ENCODE measurements around the gene AP1M2.

Gene AP1M2

DNA sequence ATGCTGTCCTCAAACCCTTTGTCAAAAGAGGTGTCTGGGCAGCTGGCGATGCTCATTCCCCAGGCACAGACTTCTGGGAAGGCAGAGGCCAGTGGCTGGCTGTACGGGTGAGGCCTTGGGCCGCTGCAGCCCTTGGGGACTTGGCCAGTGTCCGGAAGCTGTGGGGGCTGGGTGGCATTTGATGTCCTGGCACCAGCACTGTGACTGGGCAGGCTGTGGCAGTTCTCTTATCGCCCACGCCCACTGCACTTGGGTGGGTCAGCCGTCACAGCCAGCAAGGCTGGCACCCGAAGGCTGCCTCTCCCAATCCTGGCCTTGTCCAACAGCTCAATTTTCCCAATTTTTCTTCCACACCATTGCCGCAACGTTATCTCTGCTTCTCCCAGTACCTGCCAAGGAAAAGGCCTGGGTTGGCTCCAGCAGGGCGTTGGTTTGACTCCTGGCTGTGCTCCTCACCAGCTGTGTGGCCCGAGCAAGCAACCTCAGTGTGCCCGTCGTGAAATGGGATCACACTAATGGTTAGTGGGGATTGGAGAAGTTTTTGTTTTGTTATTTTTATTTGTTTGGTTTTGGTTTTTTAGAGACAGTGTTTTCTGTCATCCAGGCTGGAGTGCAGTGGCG is 25.5 kb upstream of the AP1M2 start:
- TF ChIP-seq ZFX (IDR thresholded peaks at IDR 0.05) = no peak
- TF ChIP-seq, protein P1, sequence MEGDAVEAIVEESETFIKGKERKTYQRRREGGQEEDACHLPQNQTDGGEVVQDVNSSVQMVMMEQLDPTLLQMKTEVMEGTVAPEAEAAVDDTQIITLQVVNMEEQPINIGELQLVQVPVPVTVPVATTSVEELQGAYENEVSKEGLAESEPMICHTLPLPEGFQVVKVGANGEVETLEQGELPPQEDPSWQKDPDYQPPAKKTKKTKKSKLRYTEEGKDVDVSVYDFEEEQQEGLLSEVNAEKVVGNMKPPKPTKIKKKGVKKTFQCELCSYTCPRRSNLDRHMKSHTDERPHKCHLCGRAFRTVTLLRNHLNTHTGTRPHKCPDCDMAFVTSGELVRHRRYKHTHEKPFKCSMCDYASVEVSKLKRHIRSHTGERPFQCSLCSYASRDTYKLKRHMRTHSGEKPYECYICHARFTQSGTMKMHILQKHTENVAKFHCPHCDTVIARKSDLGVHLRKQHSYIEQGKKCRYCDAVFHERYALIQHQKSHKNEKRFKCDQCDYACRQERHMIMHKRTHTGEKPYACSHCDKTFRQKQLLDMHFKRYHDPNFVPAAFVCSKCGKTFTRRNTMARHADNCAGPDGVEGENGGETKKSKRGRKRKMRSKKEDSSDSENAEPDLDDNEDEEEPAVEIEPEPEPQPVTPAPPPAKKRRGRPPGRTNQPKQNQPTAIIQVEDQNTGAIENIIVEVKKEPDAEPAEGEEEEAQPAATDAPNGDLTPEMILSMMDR (conservative IDR thresholded peaks at IDR 0.05) = no peak
- H3K27ac ChIP-seq = no peak overlapping the region

DNA sequence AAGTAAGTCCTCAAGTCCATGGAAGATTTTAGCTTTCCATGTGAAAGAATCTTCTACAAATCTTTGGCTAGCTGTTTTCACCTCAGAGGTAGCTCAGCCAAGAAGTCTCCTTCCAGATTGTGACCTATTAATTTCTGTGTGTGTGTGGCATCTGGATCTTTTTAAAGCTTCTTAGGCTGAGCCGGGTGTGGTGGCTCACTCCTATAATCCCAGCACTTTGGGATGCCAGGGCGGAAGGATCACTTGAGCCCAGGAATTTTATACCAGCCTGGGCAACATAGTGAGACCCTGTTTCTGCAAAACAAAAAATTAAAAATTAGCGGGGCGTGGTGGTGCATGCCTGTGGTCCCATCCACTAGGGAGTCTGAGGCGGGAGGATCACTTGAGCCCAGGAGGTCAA is 24.8 kb upstream of the AP1M2 start:
- no peak for TF ChIP-seq ZFX (IDR thresholded peaks at IDR 0.05)
- TF ChIP-seq, protein P1 (conservative IDR thresholded peaks at IDR 0.05) = no peak
- H3K27ac ChIP-seq = no peak overlapping the region

DNA sequence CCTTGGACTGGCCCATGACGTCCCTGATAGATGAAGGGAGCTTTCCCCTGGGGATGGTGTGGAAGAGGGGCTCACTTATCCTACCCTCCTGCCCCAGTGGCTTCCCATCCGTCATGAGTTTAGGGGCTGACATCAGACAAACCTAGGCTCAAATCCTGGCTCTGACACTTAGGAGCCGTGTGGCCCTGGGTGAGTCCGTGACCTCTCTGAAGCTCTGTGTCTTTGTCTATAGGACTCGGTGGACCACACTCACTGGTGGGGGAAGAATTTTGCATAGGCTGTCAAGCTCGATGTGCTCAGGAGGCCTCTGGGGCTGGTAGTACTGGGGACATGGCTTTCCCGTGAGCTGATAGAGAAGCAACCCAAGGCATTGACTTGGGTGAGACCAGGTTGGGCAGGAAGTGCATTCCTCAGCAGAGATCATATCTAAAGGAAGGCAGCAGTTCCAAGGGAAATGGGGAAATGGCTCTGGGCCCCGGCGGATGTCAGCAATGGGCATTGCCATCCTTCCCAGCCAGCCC is 17.4 kb upstream of the AP1M2 start:
- H3K27ac ChIP-seq = peak overlapping the region; percentile 29
- TF ChIP-seq, protein P1 (conservative IDR thresholded peaks at IDR 0.05) = no peak
- no peak for TF ChIP-seq ZFX (IDR thresholded peaks at IDR 0.05)

DNA sequence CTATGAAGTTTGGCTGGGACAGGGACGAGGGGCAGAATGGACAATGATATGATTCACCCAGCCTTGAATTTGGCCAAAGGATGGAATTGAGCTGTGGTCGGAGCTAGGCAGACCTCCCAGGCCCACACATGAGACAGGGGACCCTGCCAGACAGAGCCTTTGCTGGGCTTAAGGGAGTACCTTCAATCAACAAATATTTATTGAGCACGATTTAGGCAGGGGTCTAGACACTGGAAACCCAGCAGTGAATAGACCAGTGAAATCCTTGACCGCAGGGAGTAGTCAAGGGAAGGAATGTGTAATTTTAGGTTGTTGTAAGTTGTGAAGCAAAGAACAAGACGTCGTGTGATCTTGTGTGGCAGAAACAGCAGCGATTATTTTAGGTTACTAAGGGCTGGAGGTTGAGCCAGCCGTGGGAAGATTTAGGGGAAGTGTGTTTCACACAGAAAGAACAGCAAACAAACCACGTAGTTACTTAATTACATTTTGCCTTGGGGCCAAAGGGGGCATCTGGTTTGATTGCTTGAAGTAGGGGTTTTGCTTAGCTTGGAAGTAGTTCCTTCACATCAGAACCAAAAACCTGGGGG is 16.9 kb upstream of the AP1M2 start:
- H3K27ac ChIP-seq = peak overlapping the region; percentile 29
- TF ChIP-seq, protein P1 (conservative IDR thresholded peaks at IDR 0.05) = no peak

DNA sequence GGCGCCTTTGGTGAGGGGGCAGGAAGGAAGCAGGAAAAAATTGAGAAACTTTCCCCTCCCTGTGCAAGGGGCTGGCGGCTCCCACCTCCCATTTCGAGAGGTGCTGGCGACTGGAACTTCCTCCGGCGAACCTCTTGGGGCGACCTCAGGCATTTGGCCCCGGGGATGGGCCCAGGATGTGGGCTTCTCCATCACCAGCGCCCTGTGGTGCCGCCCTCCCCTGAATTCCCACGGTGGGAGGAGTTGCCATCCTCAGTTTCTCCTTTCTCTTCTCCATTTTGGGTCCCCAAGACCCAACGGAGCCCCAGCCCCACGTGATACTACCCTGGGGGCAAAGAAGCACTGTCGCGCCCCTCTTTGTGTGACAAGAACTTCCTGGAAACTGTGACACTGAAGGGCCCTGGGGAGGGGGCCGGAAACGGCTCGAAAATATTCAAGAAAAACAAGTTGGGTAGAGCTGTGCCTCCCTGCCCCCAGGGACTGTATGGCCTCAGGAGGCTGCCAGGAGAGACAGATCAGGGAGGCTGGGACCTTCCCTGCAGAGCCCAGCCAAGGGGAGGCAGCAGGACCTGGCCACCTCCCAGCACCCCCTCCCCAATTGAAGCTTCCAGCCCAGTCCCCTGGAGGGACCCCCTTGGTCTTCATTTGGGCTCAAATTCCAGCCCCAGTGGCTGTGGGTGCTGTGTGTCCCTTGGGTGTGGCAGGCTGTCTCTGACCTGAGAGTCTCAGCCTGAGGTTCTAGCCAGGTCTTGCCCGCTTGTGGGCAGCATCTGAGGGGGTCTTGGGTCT is 16.2 kb upstream of the AP1M2 start:
- H3K27ac ChIP-seq = peak overlapping the region; percentile 29; the same call in 1 of the 2 replicates
- TF ChIP-seq, protein P1 (conservative IDR thresholded peaks at IDR 0.05) = no peak
- no peak for TF ChIP-seq ZFX (IDR thresholded peaks at IDR 0.05)

DNA sequence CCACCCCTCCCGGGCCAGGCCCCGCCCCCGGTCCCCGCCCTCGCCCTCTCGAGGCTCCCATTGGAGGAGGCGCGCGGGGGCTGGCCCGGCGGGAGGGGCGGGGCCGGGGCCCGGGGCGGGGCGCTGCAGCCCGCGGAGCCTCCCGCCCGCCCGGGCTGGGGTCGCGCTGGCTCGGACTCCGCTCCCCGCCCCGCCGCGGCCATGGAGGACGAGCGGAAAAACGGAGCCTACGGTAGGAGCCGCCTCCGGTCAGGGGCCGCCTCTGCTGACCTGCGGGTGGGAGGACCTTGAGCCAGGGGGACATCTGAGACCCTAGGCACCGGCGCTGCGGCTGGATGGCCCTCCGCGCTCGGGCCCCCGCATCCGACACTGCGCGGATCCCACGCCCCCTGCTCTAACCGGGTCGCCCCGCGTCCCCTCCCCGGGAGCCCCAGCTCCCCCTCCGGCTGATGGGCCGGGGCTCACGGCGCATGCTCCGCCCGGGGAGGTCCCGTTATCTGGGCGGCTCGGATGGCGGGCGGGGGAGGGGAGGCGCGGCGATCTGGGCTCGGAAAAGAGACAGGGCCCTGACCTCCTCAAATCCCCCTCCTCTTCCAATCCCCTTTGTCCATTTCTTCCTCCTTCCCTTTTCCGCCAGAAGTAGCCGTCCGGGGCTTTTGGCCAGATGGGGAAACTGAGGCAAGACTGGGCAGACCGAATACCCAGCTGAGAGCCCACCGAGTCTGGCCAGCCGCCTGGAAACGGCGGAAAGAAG is 15.4 kb upstream of the AP1M2 start:
- TF ChIP-seq, protein P1 (conservative IDR thresholded peaks at IDR 0.05) = no peak
- TF ChIP-seq ZFX (IDR thresholded peaks at IDR 0.05) = no peak
- H3K27ac ChIP-seq = no peak overlapping the region

All from C4-2B (cell line).